ENCODE data around the gene CABP4.
"Not testable (repeated sequence)": the region's sequence is repeated elsewhere in the genome, so short reads cannot be mapped to it uniquely, and the experiment has no call there.

- TF ChIP-seq CTCF, POLR2A, EP300 (IDR thresholded peaks at IDR 0.05): not testable (repeated sequence)
- peak in 1 of 3 donors; percentile 13 for TF ChIP-seq POLR2AphosphoS5 (IDR thresholded peaks at IDR 0.05)
These were observed 30.8 kb downstream of the CABP4 start for GRCh38 chr11:67485873-67486361.
